SH-SY5Y (cell line): ENCODE results near the gene MED9.

Experiments used
- GATA2 ChIP-seq: IDR thresholded peaks from 2 replicates; pipeline ENCODE4 v1.6.1; 2011; ENCODE audit warnings: mild to moderate bottlenecking, low read depth, low read length
- GATA3 ChIP-seq: IDR thresholded peaks from 2 replicates; pipeline ENCODE4 v1.6.1; 2011; ENCODE audit warnings: low read depth, mild to moderate bottlenecking, low read length, moderate library complexity

DNA sequence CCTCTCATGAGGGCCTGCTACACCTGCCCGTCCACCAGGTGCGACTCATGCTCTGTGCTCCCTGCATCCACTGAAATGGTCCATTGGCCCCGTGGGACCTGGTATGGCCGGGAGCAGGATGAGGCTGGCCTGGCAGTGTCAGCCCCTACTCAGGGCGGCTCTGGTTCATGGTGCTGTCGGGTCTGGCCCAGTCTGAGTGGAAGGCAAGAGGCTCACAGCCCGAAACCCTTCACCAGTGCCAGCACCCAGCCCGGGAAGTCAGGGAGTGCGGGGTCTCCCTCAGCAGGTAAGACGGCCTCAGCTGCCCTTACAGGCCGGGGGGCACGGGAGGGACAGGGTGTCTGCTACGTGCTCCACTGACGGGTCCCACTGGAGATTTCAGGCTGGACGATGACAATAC is 59.9 kb downstream of the MED9 start:
- TF ChIP-seq GATA2 (no peak), GATA3 (no peak)
